HepG2 (cell line): ENCODE data around the gene PPP1R13L. TPM values are rescaled to one million over a fixed set of nuclear protein-coding genes. Genes with fewer than 3 reads are reported as not detected.

Experiments
- AGO2 ChIP-seq: fragments of 200-400 bp; formaldehyde crosslinking; optimal IDR thresholded peaks from 2 replicates; pipeline ENCODE3; 2017; ENCODE audit warnings: mild to moderate bottlenecking, low read depth, low read length, moderate library complexity
- AKAP8 ChIP-seq: sonication (generic); formaldehyde crosslinking; IDR thresholded peaks from 2 replicates; pipeline ENCODE4 v1.5.1; 2020; ENCODE audit warnings: mild to moderate bottlenecking, missing genetic modification reagents
- ARNTL ChIP-seq: sonication (generic); formaldehyde crosslinking; IDR thresholded peaks from 2 replicates; pipeline ENCODE4 v1.4.0; 2020; ENCODE audit warnings: mild to moderate bottlenecking, missing genetic modification reagents
- CAMTA2 ChIP-seq: sonication (generic); formaldehyde crosslinking; IDR thresholded peaks from 2 replicates; pipeline ENCODE4 v1.4.0; 2020; ENCODE audit warnings: mild to moderate bottlenecking, missing genetic modification reagents, borderline replicate concordance
- GPN1 ChIP-seq: sonication (generic); formaldehyde crosslinking; IDR thresholded peaks from 2 replicates; pipeline ENCODE4 v1.5.1; 2020; ENCODE audit warnings: missing genetic modification reagents, borderline replicate concordance
- HOXD1 ChIP-seq: sonication (generic); formaldehyde crosslinking; IDR thresholded peaks from 2 replicates; pipeline ENCODE4 v1.5.0; 2020; ENCODE audit warnings: missing genetic modification reagents
- MAFK ChIP-seq, 2 experiments: IDR thresholded peaks in 1 of 2; conservative IDR thresholded peaks in 1 of 2; 2 replicates each; pipeline ENCODE4 v1.6.1; 2011; ENCODE audit warnings: improper control_type of control experiment in 2 of 2, low read length in 2 of 2
- YEATS2 ChIP-seq: sonication (generic); formaldehyde crosslinking; IDR thresholded peaks from 2 replicates; pipeline ENCODE4 v1.4.0; 2020; ENCODE audit warnings: missing genetic modification reagents, borderline replicate concordance
- ZHX2 ChIP-seq, 2 experiments: sonication (generic) in 1 of 2; formaldehyde crosslinking in 1 of 2; IDR thresholded peaks; 2 replicates each; pipeline versions ENCODE4 v1.6.1 to v1.9.0; 2014 to 2022; ENCODE audit warnings: antibody characterized with exemption in 1 of 2, borderline replicate concordance in 1 of 2, inconsistent platforms in 1 of 2, low read depth in 1 of 2, missing genetic modification reagents in 1 of 2
- ZSCAN22 ChIP-seq: sonication (generic); formaldehyde crosslinking; IDR thresholded peaks from 2 replicates; pipeline ENCODE4 v1.4.0; 2020; ENCODE audit warnings: mild to moderate bottlenecking, missing genetic modification reagents
- polyA plus RNA-seq, 8 experiments: library from polyadenylated mRNA; depleted of rRNA in 3 of 8; stranded (reverse) in 7 of 8; unstranded in 1 of 8; fragments of >200 nt; fragmentation: Illumina TruSeq in 4 of 8; extraction: Trizol in 4 of 8; gene quantifications; 2 replicates each; pipeline versions ENCODE4 v1.2.1 to v1.2.3, GENCODE V29; 2011 to 2016; ENCODE audit warnings: low read depth in 4 of 8, missing spikeins in 1 of 8, mixed read lengths in 1 of 8; ENCODE audit not compliant: insufficient read depth in 1 of 8
- total RNA-seq, 5 experiments: library from RNA; depleted of rRNA; stranded (reverse); fragments of >200 nt; fragmentation: Illumina TruSeq; extraction: Trizol; gene quantifications; 2 replicates each; pipeline ENCODE4 v1.2.3, GENCODE V29; 2016; ENCODE audit warnings: low read depth in 1 of 5
- TF ChIP-seq, protein P1 (sequence below): sonication (generic); formaldehyde crosslinking; conservative IDR thresholded peaks from 2 replicates; pipeline ENCODE4 v1.4.0; 2020; ENCODE audit warnings: missing genetic modification reagents
- TF ChIP-seq, protein P2 (sequence below): sonication (generic); formaldehyde crosslinking; IDR thresholded peaks from 2 replicates; pipeline ENCODE4 v1.4.0; 2020; ENCODE audit warnings: missing genetic modification reagents
- TF ChIP-seq, protein P3 (sequence below): sonication (generic); formaldehyde crosslinking; conservative IDR thresholded peaks from 2 replicates; pipeline ENCODE4 v1.4.0; 2020; ENCODE audit warnings: missing genetic modification reagents

Gene PPP1R13L
- total and polyA plus RNA-seq, 2 of the 13 experiments (the other 11 are each of a cell fraction or from before 2014, with no cell fraction given), result 1.3 to 6.6 TPM

DNA sequence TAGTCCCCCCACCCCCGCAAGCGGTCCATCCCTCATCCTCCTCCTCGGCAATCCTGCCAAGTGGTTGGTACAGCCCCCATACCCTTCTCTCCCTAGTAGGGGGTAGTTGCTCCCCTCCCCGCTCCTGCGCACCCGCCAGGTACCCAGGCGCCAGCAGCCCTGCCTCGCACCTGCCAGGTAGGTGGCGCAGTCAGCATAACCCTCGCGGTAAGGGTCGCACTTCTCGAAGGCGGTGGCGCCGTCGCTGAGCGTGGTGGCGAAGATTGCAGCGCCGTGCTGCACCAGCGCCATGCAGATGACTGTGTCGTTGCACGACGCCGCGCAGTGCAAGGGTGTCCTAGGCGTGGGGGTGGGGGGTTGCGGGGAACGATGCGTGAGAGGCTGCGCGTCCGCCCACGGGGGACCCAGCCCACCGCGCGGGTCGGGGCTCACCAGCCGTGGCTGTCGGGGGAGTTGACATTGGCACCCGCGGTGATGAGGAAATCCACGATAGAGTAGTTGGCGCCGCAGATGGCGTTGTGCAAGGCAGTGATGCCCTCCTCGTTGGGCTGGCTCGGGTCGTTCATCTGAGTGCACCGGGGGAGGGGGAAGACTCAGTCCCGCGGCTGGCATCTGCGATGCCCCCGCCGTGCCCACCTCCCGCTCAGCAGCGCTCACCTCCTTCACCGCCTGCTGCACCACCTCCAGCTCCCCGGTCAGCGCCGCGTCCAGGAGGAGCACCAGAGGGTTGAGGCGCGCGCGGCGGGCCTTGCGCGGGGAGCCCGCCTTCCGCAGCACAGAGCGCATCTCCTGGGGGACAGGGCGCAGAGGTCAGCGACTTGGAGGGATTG is 19.3 kb downstream of the PPP1R13L start (continued):
- TF ChIP-seq ZHX2 (IDR thresholded peaks at IDR 0.05; ENCODE audit: low read depth), result no peak
- TF ChIP-seq ZHX2 (CRISPR knock-in tag; IDR thresholded peaks at IDR 0.05; ENCODE audit: borderline replicate concordance), result no peak
- TF ChIP-seq, protein P1, sequence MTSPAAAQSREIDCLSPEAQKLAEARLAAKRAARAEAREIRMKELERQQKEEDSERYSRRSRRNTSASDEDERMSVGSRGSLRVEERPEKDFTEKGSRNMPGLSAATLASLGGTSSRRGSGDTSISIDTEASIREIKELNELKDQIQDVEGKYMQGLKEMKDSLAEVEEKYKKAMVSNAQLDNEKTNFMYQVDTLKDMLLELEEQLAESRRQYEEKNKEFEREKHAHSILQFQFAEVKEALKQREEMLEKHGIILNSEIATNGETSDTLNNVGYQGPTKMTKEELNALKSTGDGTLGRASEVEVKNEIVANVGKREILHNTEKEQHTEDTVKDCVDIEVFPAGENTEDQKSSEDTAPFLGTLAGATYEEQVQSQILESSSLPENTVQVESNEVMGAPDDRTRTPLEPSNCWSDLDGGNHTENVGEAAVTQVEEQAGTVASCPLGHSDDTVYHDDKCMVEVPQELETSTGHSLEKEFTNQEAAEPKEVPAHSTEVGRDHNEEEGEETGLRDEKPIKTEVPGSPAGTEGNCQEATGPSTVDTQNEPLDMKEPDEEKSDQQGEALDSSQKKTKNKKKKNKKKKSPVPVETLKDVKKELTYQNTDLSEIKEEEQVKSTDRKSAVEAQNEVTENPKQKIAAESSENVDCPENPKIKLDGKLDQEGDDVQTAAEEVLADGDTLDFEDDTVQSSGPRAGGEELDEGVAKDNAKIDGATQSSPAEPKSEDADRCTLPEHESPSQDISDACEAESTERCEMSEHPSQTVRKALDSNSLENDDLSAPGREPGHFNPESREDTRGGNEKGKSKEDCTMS, result no peak
- no peak for TF ChIP-seq GPN1
- no peak for TF ChIP-seq ZSCAN22 (CRISPR knock-in tag)
- no peak for TF ChIP-seq AKAP8 (CRISPR knock-in tag)
- TF ChIP-seq AGO2, result peak; percentile 70
- TF ChIP-seq MAFK (conservative IDR thresholded peaks at IDR 0.05 in 1 of 2, IDR thresholded peaks at IDR 0.05 in 1 of 2; ENCODE audit: low read length in 2 of 2), result no peak
- TF ChIP-seq ARNTL (CRISPR knock-in tag), result no peak
- TF ChIP-seq, protein P2, sequence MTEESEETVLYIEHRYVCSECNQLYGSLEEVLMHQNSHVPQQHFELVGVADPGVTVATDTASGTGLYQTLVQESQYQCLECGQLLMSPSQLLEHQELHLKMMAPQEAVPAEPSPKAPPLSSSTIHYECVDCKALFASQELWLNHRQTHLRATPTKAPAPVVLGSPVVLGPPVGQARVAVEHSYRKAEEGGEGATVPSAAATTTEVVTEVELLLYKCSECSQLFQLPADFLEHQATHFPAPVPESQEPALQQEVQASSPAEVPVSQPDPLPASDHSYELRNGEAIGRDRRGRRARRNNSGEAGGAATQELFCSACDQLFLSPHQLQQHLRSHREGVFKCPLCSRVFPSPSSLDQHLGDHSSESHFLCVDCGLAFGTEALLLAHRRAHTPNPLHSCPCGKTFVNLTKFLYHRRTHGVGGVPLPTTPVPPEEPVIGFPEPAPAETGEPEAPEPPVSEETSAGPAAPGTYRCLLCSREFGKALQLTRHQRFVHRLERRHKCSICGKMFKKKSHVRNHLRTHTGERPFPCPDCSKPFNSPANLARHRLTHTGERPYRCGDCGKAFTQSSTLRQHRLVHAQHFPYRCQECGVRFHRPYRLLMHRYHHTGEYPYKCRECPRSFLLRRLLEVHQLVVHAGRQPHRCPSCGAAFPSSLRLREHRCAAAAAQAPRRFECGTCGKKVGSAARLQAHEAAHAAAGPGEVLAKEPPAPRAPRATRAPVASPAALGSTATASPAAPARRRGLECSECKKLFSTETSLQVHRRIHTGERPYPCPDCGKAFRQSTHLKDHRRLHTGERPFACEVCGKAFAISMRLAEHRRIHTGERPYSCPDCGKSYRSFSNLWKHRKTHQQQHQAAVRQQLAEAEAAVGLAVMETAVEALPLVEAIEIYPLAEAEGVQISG (CRISPR knock-in tag), result no peak
- no peak for TF ChIP-seq HOXD1 (CRISPR knock-in tag)
- TF ChIP-seq YEATS2 (CRISPR knock-in tag), result no peak
- TF ChIP-seq CAMTA2 (CRISPR knock-in tag), result no peak
- TF ChIP-seq, protein P3, sequence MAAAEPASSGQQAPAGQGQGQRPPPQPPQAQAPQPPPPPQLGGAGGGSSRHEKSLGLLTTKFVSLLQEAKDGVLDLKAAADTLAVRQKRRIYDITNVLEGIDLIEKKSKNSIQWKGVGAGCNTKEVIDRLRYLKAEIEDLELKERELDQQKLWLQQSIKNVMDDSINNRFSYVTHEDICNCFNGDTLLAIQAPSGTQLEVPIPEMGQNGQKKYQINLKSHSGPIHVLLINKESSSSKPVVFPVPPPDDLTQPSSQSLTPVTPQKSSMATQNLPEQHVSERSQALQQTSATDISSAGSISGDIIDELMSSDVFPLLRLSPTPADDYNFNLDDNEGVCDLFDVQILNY (CRISPR knock-in tag), result no peak
